Hindlimb muscle (tissue), 1 donor: Measurements from ENCODE around the gene ENDOD1. TPM values are rescaled to one million over a fixed set of nuclear protein-coding genes. Genes with fewer than 3 reads are reported as not detected.
"Not testable (repeated sequence)": the region's sequence is repeated elsewhere in the genome, so short reads cannot be mapped to it uniquely, and the experiment has no call there.

Source experiments
- DNase-seq: peaks from one replicate; pipeline ENCODE4 v3.0.0-alpha.2; 2013
- polyA plus RNA-seq: library from polyadenylated mRNA; unstranded; fragments of 120-200 nt; gene quantifications from one replicate; pipeline ENCODE4 v1.2.1, GENCODE V29; 2013; ENCODE audit not compliant: insufficient read length

ENDOD1 gene
- polyA plus RNA-seq, 1 donor, result 59.3 TPM

DNA sequence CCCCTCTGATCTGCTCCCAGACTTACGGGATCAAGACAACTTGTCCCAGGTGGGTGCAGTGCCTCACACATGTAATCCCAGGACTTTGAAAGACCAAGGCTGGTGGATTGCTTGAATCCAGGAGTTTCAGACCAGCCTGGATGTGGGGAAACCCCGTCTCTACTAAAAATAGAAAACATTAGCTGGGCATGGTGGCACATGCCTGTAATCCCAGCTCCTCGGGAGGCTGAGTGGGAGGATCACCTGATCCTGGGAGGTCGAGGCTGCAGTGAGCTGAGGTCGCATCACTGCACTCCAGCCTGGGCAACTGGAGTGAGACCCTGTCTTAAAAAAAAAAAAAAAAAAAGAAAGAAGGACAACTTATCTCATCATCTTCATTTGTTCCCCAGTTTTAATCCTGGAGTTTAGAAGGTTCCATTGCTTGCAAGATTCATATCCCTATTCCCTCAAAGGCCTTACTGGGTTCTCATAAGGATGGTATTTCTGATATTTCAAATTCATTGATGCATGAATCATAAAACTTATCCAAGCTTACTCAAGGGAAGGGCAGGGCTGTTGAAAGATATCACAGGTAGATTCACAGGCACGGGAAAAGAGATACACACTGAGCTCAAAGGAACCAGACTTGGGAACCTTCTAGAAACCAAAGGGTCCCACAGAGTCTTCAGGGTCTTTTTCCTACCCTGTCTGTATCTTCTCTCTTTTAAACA lies 14.6 kb downstream of the ENDOD1 start:
- no peak for DNase-seq

DNA sequence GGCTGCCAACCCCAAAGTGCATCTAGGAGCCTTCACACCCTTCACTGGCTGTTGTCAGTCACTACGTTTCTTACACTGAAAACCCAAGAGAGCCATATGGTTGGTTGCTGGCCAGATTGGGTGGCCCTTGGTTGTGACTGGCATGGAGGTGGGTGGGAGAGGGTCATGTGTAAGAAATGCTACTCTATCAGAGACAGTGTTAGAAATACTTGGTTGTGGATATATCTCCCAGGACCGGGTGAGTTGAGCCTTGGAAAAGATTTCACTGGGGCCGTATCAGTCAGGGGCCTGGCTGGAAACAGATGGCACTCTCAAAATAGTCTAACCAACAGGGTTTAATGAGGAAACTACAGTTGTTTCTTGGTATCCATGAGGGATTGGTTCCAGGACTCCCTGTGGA lies 15.2 kb downstream of the ENDOD1 start:
- no peak for DNase-seq

DNA sequence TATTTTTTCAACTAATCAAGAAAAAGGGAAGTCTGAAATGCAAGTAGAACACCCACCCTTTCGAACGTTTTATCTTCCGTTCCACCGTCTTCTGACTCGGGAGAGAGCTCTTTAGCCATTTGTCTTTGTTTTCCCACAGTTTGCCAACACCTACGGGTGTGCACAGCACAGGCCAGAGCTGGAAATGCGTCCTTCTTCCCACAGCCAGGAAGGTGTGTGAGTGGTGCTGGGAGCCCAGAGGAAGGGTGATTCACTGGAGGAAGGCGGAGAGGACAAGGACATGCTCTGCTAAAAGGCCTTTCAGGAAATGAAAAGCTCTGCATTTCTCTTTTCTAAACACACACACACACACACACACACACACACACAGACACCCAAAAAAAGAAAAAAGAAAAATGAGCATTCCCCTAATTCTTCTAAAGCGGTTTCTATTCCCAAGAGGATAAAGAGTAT lies 18.5 kb downstream of the ENDOD1 start:
- no peak for DNase-seq

GRCh38 chr11:95108671-95109551 lies 19.3 kb downstream of the ENDOD1 start:
- no peak for DNase-seq

- not testable (repeated sequence) for DNase-seq
These were observed 21.8 kb downstream of the ENDOD1 start for GRCh38 chr11:95111471-95111870.

DNA sequence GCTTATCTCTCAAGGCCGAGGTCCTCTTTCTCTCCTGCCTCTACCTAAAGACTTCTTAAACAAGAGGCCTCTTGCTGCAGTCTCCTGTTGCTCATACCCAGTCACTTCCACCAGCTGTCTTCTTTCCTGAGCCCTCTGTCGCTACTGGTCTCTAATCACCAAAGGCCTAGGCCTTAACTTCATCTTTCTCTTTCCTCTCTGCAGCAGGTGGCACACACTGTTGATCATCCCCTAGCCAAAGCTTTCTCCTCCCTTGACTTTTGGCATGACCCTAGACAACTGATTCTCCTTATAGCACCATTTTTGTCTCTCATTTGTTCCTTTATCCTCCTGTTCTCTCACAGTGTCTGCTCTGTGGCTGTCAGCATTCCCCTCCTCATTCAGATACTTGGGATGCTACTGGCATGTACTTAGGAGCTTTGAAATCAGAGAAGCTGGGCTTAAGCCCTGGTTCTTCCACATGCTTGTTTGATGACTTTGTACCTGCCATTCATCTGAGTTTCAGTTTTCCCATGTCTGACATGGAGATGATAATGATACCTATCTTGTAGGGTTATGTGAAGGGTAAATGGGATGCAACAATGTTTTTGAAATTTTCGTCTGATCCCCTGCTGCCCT lies 22.4 kb downstream of the ENDOD1 start:
- DNase-seq, result no peak

DNA sequence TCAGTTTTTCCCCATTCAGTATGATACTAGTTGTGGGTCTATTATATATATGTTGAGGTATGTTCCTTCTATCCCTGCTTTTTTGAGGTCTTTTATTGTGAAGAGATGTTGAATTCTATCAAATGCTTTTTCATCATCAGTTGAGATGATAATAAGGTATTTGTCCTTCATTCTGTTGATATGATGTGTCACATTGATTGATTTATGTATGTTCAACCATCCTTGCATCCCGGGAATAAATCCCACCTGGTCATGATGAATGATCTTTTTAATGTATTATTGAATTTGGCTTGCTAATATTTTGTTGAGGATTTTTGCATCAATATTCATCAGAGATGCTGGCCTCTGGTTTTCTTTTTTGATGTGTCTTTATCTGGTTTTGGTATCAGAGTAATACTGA lies 26.0 kb downstream of the ENDOD1 start:
- DNase-seq, result no peak

- DNase-seq, result no peak
These were observed 29.9 kb downstream of the ENDOD1 start for GRCh38 chr11:95119361-95120060.

DNA sequence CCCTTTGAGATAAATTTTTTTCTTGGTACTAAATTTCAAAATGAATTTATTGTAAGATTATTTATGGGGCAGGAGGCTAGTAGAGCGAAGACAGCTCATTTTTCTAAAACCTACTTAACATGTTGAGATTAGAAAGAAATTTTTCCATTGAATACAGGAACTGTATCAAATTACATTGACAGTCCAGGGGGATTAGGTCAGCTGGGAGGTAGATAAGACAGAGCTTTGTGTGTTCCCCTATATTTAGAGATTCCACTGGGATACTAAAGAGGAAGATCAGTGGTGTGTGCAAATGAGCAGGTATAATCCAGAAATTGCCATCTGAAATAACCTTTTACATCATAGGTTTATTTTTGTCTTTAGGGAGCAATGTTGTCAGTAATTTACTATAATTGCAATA lies 32.1 kb downstream of the ENDOD1 start:
- DNase-seq, result no peak

GRCh38 chr11:95123556-95123955 lies 33.9 kb downstream of the ENDOD1 start:
- peak; percentile 67 for DNase-seq

- DNase-seq, result no peak
These were observed 39.0 kb downstream of the ENDOD1 start for GRCh38 chr11:95128602-95129001.

- DNase-seq, result no peak
These were observed 43.3 kb downstream of the ENDOD1 start for GRCh38 chr11:95132956-95133355.

GRCh38 chr11:95134491-95134890 lies 44.8 kb downstream of the ENDOD1 start:
- DNase-seq, result no peak

- DNase-seq, result no peak
These were observed 45.5 kb downstream of the ENDOD1 start for GRCh38 chr11:95135155-95135554.

- no peak for DNase-seq
These were observed 46.2 kb downstream of the ENDOD1 start for GRCh38 chr11:95135880-95136279.

- DNase-seq, result not testable (repeated sequence)
These were observed 47.1 kb downstream of the ENDOD1 start for GRCh38 chr11:95136747-95137146.

DNA sequence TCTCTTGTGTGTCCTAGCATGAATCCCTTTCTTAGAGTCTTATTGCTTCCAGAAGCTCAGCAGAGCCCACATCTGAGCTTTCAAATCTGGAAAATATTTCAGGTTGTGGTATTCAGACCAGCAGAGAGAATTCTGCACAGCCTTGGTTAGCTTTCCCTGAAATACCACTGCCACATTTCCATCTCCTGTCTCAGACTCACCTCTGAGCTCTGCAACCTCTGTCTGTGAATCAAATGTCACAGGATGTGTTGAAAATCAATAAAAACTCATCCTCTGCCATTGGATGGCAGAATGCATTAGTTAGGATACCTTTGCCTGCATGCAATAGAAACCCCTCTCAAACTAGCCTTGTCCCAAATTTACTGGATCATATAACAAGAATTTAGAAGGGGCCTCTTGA lies 47.7 kb downstream of the ENDOD1 start:
- no peak for DNase-seq

GRCh38 chr11:95138448-95138847 lies 48.8 kb downstream of the ENDOD1 start:
- no peak for DNase-seq

GRCh38 chr11:95140397-95141033 lies 50.9 kb downstream of the ENDOD1 start:
- DNase-seq, result no peak

DNA sequence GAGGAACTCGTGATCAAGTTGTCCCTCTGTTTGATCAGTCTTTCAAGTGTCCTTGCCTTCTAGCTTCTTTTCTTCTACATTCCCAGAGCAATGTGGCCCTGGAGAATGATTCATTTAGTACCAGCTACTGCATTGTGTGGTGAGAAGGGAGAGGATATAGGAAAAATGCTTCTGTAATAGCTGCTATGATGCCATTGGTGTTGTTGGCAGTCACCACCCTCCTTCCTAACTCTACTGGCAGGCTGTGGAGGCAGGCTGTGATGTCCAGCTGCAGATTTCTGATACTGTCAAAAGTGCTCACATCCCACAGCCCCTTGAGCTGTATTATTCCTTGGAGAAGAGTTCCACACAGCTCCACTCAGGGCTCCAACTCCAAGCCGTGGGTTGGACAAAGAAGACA lies 52.8 kb downstream of the ENDOD1 start:
- no peak for DNase-seq

- no peak for DNase-seq
These were observed 53.5 kb downstream of the ENDOD1 start for GRCh38 chr11:95143106-95143681.
